HG03135 (cell line): ENCODE measurements around the gene CCM2.
"Not testable (repeated sequence)": the region's sequence is repeated elsewhere in the genome, so short reads cannot be mapped to it uniquely, and the experiment has no call there.

Experiments
- ATAC-seq: cut with Tn5 transposase; IDR thresholded peaks from one replicate; pipeline ENCODE4 v1.9.1; 2021; ENCODE audit warnings: mild to moderate bottlenecking, moderate library complexity; ENCODE audit not compliant: unreplicated experiment

The CCM2 gene

GRCh38 chr7:45032421-45032820 lies 32.4 kb downstream of the CCM2 start:
- no peak for ATAC-seq

GRCh38 chr7:45033261-45033930 lies 33.4 kb downstream of the CCM2 start:
- no peak for ATAC-seq

- no peak for ATAC-seq
Measured at GRCh38 chr7:45033931-45034290, 33.9 kb downstream of the CCM2 start.

GRCh38 chr7:45034710-45035109 lies 34.7 kb downstream of the CCM2 start:
- not testable (repeated sequence) for ATAC-seq

- no peak for ATAC-seq
Measured at GRCh38 chr7:45035371-45035770, 35.4 kb downstream of the CCM2 start.

GRCh38 chr7:45035893-45036292 lies 35.9 kb downstream of the CCM2 start:
- ATAC-seq, result no peak

- ATAC-seq, result no peak
Measured at GRCh38 chr7:45036317-45036716, 36.3 kb downstream of the CCM2 start.

GRCh38 chr7:45036796-45037195 lies 36.8 kb downstream of the CCM2 start:
- no peak for ATAC-seq

- ATAC-seq, result no peak
Measured at GRCh38 chr7:45037876-45038275, 37.9 kb downstream of the CCM2 start.

GRCh38 chr7:45039106-45039505 lies 39.1 kb downstream of the CCM2 start:
- no peak for ATAC-seq

GRCh38 chr7:45044338-45044737 lies 44.3 kb downstream of the CCM2 start:
- no peak for ATAC-seq

- ATAC-seq, result no peak
Measured at GRCh38 chr7:45048748-45049147, 48.7 kb downstream of the CCM2 start.

- ATAC-seq, result no peak
Measured at GRCh38 chr7:45050198-45050597, 50.2 kb downstream of the CCM2 start.

GRCh38 chr7:45052011-45052410 lies 52.0 kb downstream of the CCM2 start:
- no peak for ATAC-seq

GRCh38 chr7:45053401-45053800 lies 53.4 kb downstream of the CCM2 start:
- no peak for ATAC-seq

GRCh38 chr7:45053941-45054340 lies 53.9 kb downstream of the CCM2 start:
- ATAC-seq, result no peak

- no peak for ATAC-seq
Measured at GRCh38 chr7:45054442-45054841, 54.4 kb downstream of the CCM2 start.

- ATAC-seq, result no peak
Measured at GRCh38 chr7:45055016-45055415, 55.0 kb downstream of the CCM2 start.

- ATAC-seq, result no peak
Measured at GRCh38 chr7:45055594-45056219, 55.7 kb downstream of the CCM2 start.

GRCh38 chr7:45057878-45058277 lies 57.9 kb downstream of the CCM2 start:
- ATAC-seq, result no peak

GRCh38 chr7:45060295-45060694 lies 60.3 kb downstream of the CCM2 start:
- ATAC-seq, result no peak

GRCh38 chr7:45061352-45061751 lies 61.4 kb downstream of the CCM2 start:
- no peak for ATAC-seq
